Body of pancreas (tissue), 4 donors: Measurements from ENCODE around the gene FGF14. TPM values are rescaled to one million over a fixed set of nuclear protein-coding genes. Genes with fewer than 3 reads are reported as not detected.

Source experiments
- ATAC-seq: fragments of 150-250 bp; one replicate; pipeline ENCODE4 v1.9.1; 2016
- DNase-seq, 4 donors: peaks; one replicate each; pipeline ENCODE4 v3.0.0-alpha.2; 2019
- H3K27ac ChIP-seq, 4 donors: fragments of 200-600 bp; sonication (generic); 1 replicate in 3 of 4; 2 replicates in 1 of 4; pipeline versions ENCODE4 v1.5.1 to v1.6.1; 2016 to 2019; ENCODE audit warnings: mild to moderate bottlenecking in 1 of 4, mixed read lengths in 1 of 4, moderate library complexity in 1 of 4
- H3K27me3 ChIP-seq, 2 donors: fragments of 200-600 bp; sonication (generic); one replicate each; pipeline ENCODE4 v1.6.0; 2016; ENCODE audit warnings: mild to moderate bottlenecking in 1 of 2
- H3K36me3 ChIP-seq, 2 donors: fragments of 200-600 bp; sonication (generic); replicated peaks in 1 of 2; 2 replicates each; pipeline ENCODE4 v1.5.1; 2016; ENCODE audit warnings: low read depth in 2 of 2; ENCODE audit not compliant: insufficient read depth in 1 of 2
- H3K4me1 ChIP-seq: fragments of 200-600 bp; sonication (generic); one replicate; pipeline ENCODE4 v1.6.0; 2016
- H3K4me3 ChIP-seq, 2 donors: fragments of 200-600 bp; sonication (generic); 1 replicate in 1 of 2; 2 replicates in 1 of 2; pipeline ENCODE4 v1.5.1; 2016 to 2019
- H3K9me3 ChIP-seq, 3 donors: fragments of 200-600 bp; sonication (generic); 1 replicate in 2 of 3; 2 replicates in 1 of 3; pipeline ENCODE4 v1.5.1; 2016
- CTCF ChIP-seq, 7 experiments: fragments of 450-650 bp in 4 of 7; fragments of 200-600 bp in 3 of 7; sonication (generic) in 3 of 7; IDR thresholded peaks; one replicate each; pipeline ENCODE4 v1.5.1; 2016 to 2019; ENCODE audit warnings: antibody characterized with exemption in 7 of 7
- POLR2A ChIP-seq, 3 donors: fragments of 450-650 bp; IDR thresholded peaks; one replicate each; pipeline ENCODE4 v1.6.1; 2016; ENCODE audit warnings: antibody characterized with exemption in 3 of 3, mild to moderate bottlenecking in 2 of 3
- WGBS, 2 donors: methylation state at CpG; one replicate each; pipeline ENCODE4 v1.1.5; 2017; 5-methylcytosine and 5-hydroxymethylcytosine counted together
- intact Hi-C: fragments of 100-400 bp; cut with DNase I; formaldehyde crosslinking; loops from one replicate; pipeline ENCODE4 v1.15.1; 2023
- total RNA-seq, 2 donors: library from RNA; depleted of rRNA; stranded (reverse); fragments of >200 nt; gene quantifications; one replicate each; pipeline ENCODE4 v1.1.0, GENCODE V29; 2016

FGF14 gene
- total RNA-seq, 2 donors from 2014 or later, result under 0.01 to 0.52 TPM

GRCh38 chr13:102318233-102318632 is 83.6 kb downstream of the FGF14 start:
- Histone ChIP-seq H3K27ac (no peak overlapping the region), H3K36me3 (no peaks in the 10 kb centered on the region), H3K4me1 (no peaks in the 10 kb centered on the region), H3K27me3 (no peaks in the 10 kb centered on the region), H3K4me3 (no peak overlapping the region), H3K9me3 (no peaks in the 10 kb centered on the region)
- intact Hi-C loops, result no loop called here
- 77 to 82% methylated on average over 4 to 5 of the region's 5 CpGs for WGBS, 2 donors
- no peak for DNase-seq
- ATAC-seq, result no peak
- no peak for TF ChIP-seq POLR2A (IDR thresholded peaks at IDR 0.05)

GRCh38 chr13:102317593-102317992 is 84.3 kb downstream of the FGF14 start:
- TF ChIP-seq POLR2A (IDR thresholded peaks at IDR 0.05) (no peak), CTCF (IDR thresholded peaks at IDR 0.05) (no peak)
- H3K9me3 ChIP-seq, result no peaks in the 10 kb centered on the region
- H3K27ac ChIP-seq, result no peak overlapping the region
- DNase-seq (peak; percentile 30 to 69 (median 48)), ATAC-seq (peak; percentile 58)
- 41 to 44% methylated on average over 2 of the region's 2 CpGs for WGBS, 2 donors
- H3K36me3 ChIP-seq, result no peaks in the 10 kb centered on the region
- H3K4me3 ChIP-seq, result no peak overlapping the region
- H3K4me1 ChIP-seq, result no peaks in the 10 kb centered on the region
- intact Hi-C loops, result no loop called here
- no peaks in the 10 kb centered on the region for H3K27me3 ChIP-seq

- H3K9me3 ChIP-seq, result no peaks in the 10 kb centered on the region
- no peak overlapping the region for H3K4me3 ChIP-seq
- no peak for TF ChIP-seq POLR2A (IDR thresholded peaks at IDR 0.05)
- no peak for TF ChIP-seq CTCF (IDR thresholded peaks at IDR 0.05)
- H3K4me1 ChIP-seq, result no peaks in the 10 kb centered on the region
- no peaks in the 10 kb centered on the region for H3K36me3 ChIP-seq
- H3K27ac ChIP-seq, result no peak overlapping the region
- intact Hi-C loops, result no loop called here
- DNase-seq (no peak), ATAC-seq (no peak)
- 71 to 81% methylated on average over 3 of the region's 3 CpGs for WGBS, 2 donors
- no peaks in the 10 kb centered on the region for H3K27me3 ChIP-seq
Observed at GRCh38 chr13:102316732-102317131, 85.1 kb downstream of the FGF14 start.

DNA sequence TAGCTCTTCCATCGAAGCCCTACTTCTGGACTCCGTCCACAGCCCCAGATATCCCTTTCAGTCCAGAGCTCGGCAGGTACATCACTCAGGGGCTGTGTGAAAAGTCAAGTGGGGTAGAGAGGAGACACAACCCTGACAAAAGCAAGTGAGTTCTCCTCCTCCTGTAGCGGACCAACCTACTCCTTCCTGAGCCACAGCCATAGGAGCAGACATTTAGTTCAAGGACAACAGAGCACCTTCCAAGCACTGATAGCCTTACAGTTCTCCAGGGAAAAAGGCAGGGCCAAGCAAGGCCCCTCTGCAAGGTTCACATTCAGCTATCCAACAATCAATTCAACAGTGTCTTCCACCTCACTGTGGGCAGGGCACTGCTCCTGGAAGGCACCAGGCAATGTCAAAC is 89.0 kb downstream of the FGF14 start:
- WGBS, 2 donors, result 73 to 85% methylated on average over 4 of the region's 4 CpGs
- Histone ChIP-seq H3K36me3 (no peaks in the 10 kb centered on the region), H3K4me1 (no peaks in the 10 kb centered on the region), H3K27me3 (no peaks in the 10 kb centered on the region), H3K4me3 (no peak overlapping the region), H3K9me3 (no peaks in the 10 kb centered on the region), H3K27ac (no peak overlapping the region)
- DNase-seq (no peak), ATAC-seq (no peak)
- intact Hi-C loops, result no loop called here
- TF ChIP-seq POLR2A (IDR thresholded peaks at IDR 0.05), result no peak
- TF ChIP-seq CTCF (IDR thresholded peaks at IDR 0.05), result no peak

DNA sequence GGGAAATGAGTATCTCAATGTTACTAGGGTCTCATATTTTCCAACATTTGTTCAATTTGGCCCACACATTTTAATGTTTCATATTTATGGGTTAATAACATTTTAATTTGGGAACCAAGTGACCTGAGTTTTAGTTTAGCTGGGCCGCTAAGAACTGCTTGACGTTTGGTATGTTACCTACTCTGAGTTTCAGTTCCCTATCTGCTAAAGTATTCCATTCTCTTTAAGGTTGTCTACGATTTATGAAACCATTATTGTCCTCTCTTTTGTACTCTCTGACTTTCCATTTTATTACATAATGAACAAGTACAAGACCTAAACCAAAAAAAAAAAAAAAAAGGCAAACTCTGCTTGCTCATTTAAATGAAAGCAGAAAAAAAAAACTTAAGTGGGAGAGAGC is 89.9 kb downstream of the FGF14 start:
- intact Hi-C loops, result no loop called here
- no peaks in the 10 kb centered on the region for H3K27me3 ChIP-seq
- DNase-seq (no peak), ATAC-seq (no peak)
- no peaks in the 10 kb centered on the region for H3K4me1 ChIP-seq
- WGBS, 2 donors, result 61 to 64% methylated on average over 3 of the region's 3 CpGs
- H3K36me3 ChIP-seq, result no peaks in the 10 kb centered on the region
- no peaks in the 10 kb centered on the region for H3K9me3 ChIP-seq
- no peak for TF ChIP-seq POLR2A (IDR thresholded peaks at IDR 0.05)
- TF ChIP-seq CTCF (IDR thresholded peaks at IDR 0.05), result no peak
- no peak overlapping the region for H3K4me3 ChIP-seq
- H3K27ac ChIP-seq, result no peak overlapping the region
